Lung (tissue), 12 donors: Measurements from ENCODE around the gene POLD4. TPM values are rescaled to one million over a fixed set of nuclear protein-coding genes. Genes with fewer than 3 reads are reported as not detected.

ENCODE experiments used
- ATAC-seq: fragments of 200-7000 bp; cut with Tn5 transposase; one replicate; pipeline ENCODE4 v1.9.1; 2020; ENCODE audit warnings: moderate number of reproducible peaks; ENCODE audit not compliant: insufficient read depth, low FRiP score
- DNase-seq, 3 donors: peaks; one replicate each; pipeline ENCODE4 v3.0.0-alpha.2; 2013 to 2017
- H3K27ac ChIP-seq, 2 donors: one replicate each; pipeline ENCODE4 v1.5.1; 2013; ENCODE audit warnings: mild to moderate bottlenecking in 2 of 2, moderate library complexity in 2 of 2, control low read depth in 1 of 2, inconsistent platforms in 1 of 2, low read depth in 1 of 2, low read length in 1 of 2
- H3K27me3 ChIP-seq, 3 donors: one replicate each; pipeline ENCODE4 v1.5.1; 2013; ENCODE audit warnings: low read length in 2 of 3; ENCODE audit not compliant: control insufficient read depth in 3 of 3, insufficient read depth in 3 of 3
- H3K36me3 ChIP-seq, 4 donors: one replicate each; pipeline ENCODE4 v1.5.1; 2013; ENCODE audit warnings: low read length in 4 of 4, mild to moderate bottlenecking in 1 of 4, moderate library complexity in 1 of 4; ENCODE audit not compliant: control insufficient read depth in 4 of 4, insufficient read depth in 4 of 4
- H3K4me1 ChIP-seq, 5 donors: one replicate each; pipeline ENCODE4 v1.5.1; 2013; ENCODE audit warnings: low read length in 5 of 5, mild to moderate bottlenecking in 2 of 5, moderate library complexity in 1 of 5; ENCODE audit not compliant: control insufficient read depth in 5 of 5, insufficient read depth in 5 of 5
- H3K4me3 ChIP-seq: one replicate; pipeline ENCODE4 v1.5.1; 2013; ENCODE audit warnings: mild to moderate bottlenecking, control low read depth, moderate library complexity
- H3K9ac ChIP-seq, 2 donors: one replicate each; pipeline ENCODE4 v1.5.1; 2013; ENCODE audit warnings: low read length in 2 of 2, control low read depth in 1 of 2; ENCODE audit not compliant: insufficient read depth in 1 of 2
- H3K9me3 ChIP-seq, 4 donors: one replicate each; pipeline ENCODE4 v1.5.1; 2013; ENCODE audit warnings: low read length in 3 of 4, mild to moderate bottlenecking in 1 of 4, moderate library complexity in 1 of 4; ENCODE audit not compliant: control insufficient read depth in 4 of 4, insufficient read depth in 3 of 4
- WGBS, 2 donors: extraction: QIAGEN DNeasy Blood & Tissue Kit; methylation state at CpG; one replicate each; pipeline ENCODE4 v1.1.7; 2013; 5-methylcytosine and 5-hydroxymethylcytosine counted together
- polyA plus RNA-seq, 2 donors: library from polyadenylated mRNA; stranded (reverse); fragments of 200-250 nt; gene quantifications; one replicate each; pipeline ENCODE4 v1.2.1, GENCODE V29; 2013
- total RNA-seq, 2 donors: library from RNA; depleted of rRNA in 1 of 2; stranded (reverse); fragments of >200 nt in 1 of 2; gene quantifications; one replicate each; pipeline ENCODE4 v1.2.1, GENCODE V29; 2014 to 2021
- TF ChIP-seq, protein P1 (sequence below): IDR thresholded peaks from 2 replicates; pipeline ENCODE4 v1.5.1; 2012; ENCODE audit warnings: mild to moderate bottlenecking; ENCODE audit errors: control extremely low read depth, extremely low read depth
- donor health status: control.
- donor health status: control.
- donor health status: Bipolar disorder and iron deficiency.
- donor health status: healthy.
- donor health status: DM: yes; HTN: yes; CAD: no.

POLD4 gene
- total and polyA plus RNA-seq, 4 donors = 27.4 to 183 (median 101) TPM

DNA sequence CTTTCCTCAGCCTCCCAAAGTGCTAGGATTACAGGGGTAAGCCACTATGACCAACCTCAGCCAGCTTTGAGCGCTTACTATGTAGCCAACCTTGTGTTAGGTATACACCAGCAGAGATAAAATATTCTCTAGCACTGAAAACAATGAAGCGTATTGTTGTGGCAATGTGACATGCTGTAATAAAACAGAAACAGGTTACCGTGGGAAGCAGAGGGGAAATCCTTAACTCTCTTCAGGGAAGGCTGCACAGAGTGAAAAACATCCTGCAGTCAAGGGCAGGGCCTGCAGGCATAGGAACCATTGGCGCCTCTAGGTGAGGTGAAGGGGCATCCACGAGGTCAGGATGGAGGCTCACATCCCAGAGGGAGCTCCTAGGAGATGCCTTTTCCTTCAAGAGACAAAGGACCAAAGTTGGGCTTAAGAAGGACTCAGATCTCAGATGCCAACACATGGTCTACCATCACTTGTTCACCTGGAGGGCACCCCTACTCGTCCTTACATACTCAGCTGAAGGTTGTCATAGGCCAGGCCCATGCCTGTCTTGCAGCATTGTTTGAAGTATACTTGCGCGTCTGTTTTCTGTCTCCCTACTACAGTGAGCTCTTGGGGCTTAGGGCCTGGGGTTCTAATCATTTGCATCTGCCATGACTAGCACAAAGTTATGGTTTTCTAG, 8.0 kb downstream of the POLD4 start:
- Histone ChIP-seq H3K9ac (peak overlapping the region in 1 of 2 donors; percentile 19), H3K9me3 (no peaks in the 10 kb centered on the region), H3K27ac (peak overlapping the region in 1 of 2 donors; percentile 30), H3K36me3 (peaks cover 0 to 3% (median 0%) of the 10 kb centered on the region in 4 donors), H3K4me3 (no peak overlapping the region), H3K4me1 (peaks cover 0 to 4% (median 0%) of the 10 kb centered on the region in 5 donors), H3K27me3 (no peaks in the 10 kb centered on the region)
- DNase-seq (no peak), ATAC-seq (no peak)
- TF ChIP-seq, protein P1, sequence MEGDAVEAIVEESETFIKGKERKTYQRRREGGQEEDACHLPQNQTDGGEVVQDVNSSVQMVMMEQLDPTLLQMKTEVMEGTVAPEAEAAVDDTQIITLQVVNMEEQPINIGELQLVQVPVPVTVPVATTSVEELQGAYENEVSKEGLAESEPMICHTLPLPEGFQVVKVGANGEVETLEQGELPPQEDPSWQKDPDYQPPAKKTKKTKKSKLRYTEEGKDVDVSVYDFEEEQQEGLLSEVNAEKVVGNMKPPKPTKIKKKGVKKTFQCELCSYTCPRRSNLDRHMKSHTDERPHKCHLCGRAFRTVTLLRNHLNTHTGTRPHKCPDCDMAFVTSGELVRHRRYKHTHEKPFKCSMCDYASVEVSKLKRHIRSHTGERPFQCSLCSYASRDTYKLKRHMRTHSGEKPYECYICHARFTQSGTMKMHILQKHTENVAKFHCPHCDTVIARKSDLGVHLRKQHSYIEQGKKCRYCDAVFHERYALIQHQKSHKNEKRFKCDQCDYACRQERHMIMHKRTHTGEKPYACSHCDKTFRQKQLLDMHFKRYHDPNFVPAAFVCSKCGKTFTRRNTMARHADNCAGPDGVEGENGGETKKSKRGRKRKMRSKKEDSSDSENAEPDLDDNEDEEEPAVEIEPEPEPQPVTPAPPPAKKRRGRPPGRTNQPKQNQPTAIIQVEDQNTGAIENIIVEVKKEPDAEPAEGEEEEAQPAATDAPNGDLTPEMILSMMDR = no peak
- 71 to 82% methylated on average over 8 of the region's 8 CpGs for WGBS, 2 donors

DNA sequence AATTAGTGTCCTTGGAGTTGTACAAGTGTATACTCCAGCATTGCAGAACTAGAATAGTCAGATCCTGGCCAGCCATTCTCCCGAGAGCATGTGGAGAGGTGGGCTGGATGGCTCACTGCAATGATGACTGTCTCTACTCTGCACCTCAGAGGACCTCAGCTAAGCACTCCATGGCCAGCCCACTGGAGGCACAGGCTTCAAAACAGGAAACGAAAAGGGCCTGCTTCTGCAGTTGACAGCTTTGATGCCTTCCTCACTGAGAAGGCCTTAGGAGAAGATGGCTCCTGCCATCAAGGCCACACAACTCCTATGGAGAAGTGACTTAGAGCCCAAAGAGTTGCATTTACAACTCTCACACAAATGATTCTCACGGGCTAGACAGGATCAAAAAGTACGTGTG, 9.1 kb downstream of the POLD4 start:
- WGBS, 2 donors = 78 to 83% methylated on average over 4 of the region's 4 CpGs
- DNase-seq (no peak), ATAC-seq (no peak)
- H3K4me3 ChIP-seq = no peak overlapping the region
- no peak overlapping the region for H3K27ac ChIP-seq
- H3K4me1 ChIP-seq = peaks cover 0 to 4% (median 0%) of the 10 kb centered on the region in 5 donors
- H3K27me3 ChIP-seq = no peaks in the 10 kb centered on the region
- H3K36me3 ChIP-seq = peaks cover 0 to 3% (median 1%) of the 10 kb centered on the region in 4 donors
- H3K9ac ChIP-seq = no peak overlapping the region
- TF ChIP-seq, protein P1 = no peak
- H3K9me3 ChIP-seq = no peaks in the 10 kb centered on the region

DNA sequence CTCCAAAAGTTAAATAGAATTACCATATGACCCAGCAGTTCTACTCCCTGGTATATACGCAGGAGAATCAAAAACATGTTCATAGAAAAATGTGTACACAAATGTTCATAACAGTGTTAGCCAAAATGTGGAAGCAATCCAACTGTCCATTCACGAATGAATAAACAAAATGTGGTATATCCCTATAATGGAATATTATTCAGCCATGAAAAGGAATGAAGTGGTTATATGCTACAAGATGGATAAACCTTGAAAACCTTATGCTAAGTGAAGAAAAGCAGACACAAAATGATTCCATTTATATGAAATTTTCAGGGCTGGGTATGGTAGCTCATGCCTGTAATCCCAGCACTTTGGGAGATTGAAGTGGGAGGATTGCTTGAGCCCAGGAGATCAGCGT, 16.1 kb downstream of the POLD4 start:
- DNase-seq (no peak), ATAC-seq (no peak)
- H3K27me3 ChIP-seq = no peaks in the 10 kb centered on the region
- H3K27ac ChIP-seq = no peak overlapping the region
- H3K9me3 ChIP-seq = no peaks in the 10 kb centered on the region
- TF ChIP-seq, protein P1 = no peak
- no peak overlapping the region for H3K4me3 ChIP-seq
- WGBS, 2 donors = 93 to 98% methylated on average over 3 of the region's 3 CpGs
- H3K9ac ChIP-seq = no peak overlapping the region
- no peaks in the 10 kb centered on the region for H3K4me1 ChIP-seq
- H3K36me3 ChIP-seq = peaks cover 0 to 5% (median 1%) of the 10 kb centered on the region in 4 donors
